SU-DHL-6 (cell line): ENCODE results near the gene MARCHF3.

Experiments used
- EZH2phosphoT487 ChIP-seq: fragments of 200-600 bp; sonication (generic), shearing (Covaris generic); conservative IDR thresholded peaks from 2 replicates; pipeline ENCODE4 v1.6.1; 2018; ENCODE audit warnings: mild to moderate bottlenecking, antibody characterized with exemption, low read length, moderate library complexity, mixed read lengths
- TF ChIP-seq, protein P1 (sequence below): fragments of 200-600 bp; sonication (generic); IDR thresholded peaks from one replicate; pipeline ENCODE4 v1.5.1; 2017; ENCODE audit warnings: antibody characterized with exemption, mild to moderate bottlenecking, low read length, moderate library complexity; ENCODE audit not compliant: insufficient read depth, poor library complexity, severe bottlenecking

- TF ChIP-seq, protein P1, sequence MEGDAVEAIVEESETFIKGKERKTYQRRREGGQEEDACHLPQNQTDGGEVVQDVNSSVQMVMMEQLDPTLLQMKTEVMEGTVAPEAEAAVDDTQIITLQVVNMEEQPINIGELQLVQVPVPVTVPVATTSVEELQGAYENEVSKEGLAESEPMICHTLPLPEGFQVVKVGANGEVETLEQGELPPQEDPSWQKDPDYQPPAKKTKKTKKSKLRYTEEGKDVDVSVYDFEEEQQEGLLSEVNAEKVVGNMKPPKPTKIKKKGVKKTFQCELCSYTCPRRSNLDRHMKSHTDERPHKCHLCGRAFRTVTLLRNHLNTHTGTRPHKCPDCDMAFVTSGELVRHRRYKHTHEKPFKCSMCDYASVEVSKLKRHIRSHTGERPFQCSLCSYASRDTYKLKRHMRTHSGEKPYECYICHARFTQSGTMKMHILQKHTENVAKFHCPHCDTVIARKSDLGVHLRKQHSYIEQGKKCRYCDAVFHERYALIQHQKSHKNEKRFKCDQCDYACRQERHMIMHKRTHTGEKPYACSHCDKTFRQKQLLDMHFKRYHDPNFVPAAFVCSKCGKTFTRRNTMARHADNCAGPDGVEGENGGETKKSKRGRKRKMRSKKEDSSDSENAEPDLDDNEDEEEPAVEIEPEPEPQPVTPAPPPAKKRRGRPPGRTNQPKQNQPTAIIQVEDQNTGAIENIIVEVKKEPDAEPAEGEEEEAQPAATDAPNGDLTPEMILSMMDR, result no peak
- TF ChIP-seq EZH2phosphoT487, result no peak
Observed at GRCh38 chr5:126937771-126938170, 92.6 kb downstream of the MARCHF3 start.
